ENCODE data around the gene CBX4.

- TF ChIP-seq CTCF (IDR thresholded peaks at IDR 0.05) (no peak), ZFX (IDR thresholded peaks at IDR 0.05; ENCODE audit: borderline replicate concordance) (no peak)
Measured at GRCh38 chr17:79857095-79857494, 17.9 kb upstream of the CBX4 start.

All from 22Rv1 (cell line).